NCI-H1930 (cell line): ENCODE data around the gene GNE.

Source experiments
- DNase-seq, 2 experiments: peaks; one replicate each; lab custom pipeline; 2025; lab: John Stamatoyannopoulos, UW

Gene GNE

DNA sequence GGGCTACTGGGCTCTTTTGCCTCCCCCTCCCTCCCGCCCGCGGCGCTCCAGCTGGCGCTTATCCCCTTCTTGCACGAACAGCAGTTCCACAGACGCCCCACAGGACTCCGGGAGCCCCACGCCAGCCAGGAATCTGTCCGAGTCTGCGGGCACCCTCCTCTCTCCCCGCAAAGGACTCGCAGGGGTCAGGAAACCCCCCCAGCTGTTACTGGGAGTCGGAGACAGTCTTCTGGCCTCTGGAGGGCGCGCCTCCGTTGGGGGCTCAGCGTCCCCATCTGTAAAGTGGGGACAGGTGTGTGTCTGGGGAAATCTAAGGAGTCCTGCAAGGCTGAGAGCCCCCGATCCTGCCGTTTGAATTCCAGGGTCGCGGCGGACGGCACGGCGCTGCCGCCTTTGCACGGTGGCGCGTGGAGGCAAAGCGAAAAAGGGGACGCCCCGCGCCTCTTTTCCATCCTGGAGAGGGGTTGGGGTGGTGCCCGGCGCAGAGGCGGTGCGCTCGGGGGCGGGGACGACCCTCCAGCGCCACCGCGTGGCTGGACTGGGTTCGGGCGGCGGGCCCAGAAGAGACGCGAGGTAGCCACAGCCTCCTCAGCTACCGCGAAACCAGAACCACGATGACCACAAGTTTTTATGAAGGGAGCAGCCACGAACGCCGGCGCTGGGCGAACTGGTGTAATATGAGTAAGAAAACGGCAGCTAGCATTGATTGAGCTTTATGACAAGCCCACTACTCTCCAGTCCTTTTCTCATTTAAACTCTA is 91.9 kb downstream of the GNE start:
- DNase-seq, result peak; percentile 56 to 59

DNA sequence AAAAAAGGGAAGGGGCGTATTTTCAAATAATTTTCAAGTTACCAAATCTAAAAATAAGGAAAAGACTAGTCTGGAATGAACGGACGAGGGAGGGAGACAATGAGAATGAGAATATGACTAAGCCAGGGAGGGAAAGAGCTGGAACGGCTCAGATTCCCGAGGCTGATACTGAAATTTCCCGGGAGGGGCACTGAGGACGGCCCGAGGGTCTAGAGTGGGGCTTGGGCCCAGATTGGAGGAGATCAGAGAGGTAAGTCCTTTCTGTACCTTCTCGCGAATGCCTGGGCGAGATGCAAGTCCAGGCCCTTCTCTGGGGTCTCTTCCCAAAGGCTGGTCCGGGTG is 92.5 kb downstream of the GNE start:
- DNase-seq, result no peak

DNA sequence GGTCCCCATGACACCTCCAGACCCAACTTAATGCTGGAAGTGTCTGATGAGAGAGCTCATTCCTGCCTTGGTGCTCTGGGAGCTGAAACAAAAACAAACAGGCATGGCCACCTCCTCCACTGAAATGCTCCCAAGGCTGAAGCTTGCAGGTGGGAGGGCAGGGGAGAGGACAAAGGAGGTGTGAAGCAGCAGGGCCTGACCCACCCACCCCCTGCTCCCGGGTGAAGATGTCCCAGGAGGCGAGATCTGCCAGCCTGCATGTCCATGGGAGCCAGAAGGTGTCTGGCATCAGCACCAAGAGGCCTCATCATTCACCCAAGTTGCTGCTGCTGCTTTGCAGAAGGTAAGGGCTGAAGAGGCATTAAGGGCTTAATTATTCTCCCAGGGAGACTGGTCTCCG is 93.3 kb downstream of the GNE start:
- DNase-seq, result no peak
